PC-3 (cell line): Measurements from ENCODE around the gene GAS7.

ENCODE experiments used
- EZH2 ChIP-seq: fragments of 300-600 bp; sonication (generic); IDR thresholded peaks from one replicate; pipeline ENCODE4 v1.6.1; 2017; ENCODE audit warnings: antibody characterized with exemption, mild to moderate bottlenecking, low read length; ENCODE audit not compliant: unreplicated experiment
- TF ChIP-seq, protein P1 (sequence below): fragments of 300-600 bp; sonication (generic); conservative IDR thresholded peaks from 2 replicates; pipeline ENCODE4 v1.5.1; 2017; ENCODE audit warnings: antibody characterized with exemption, low read depth, mild to moderate bottlenecking, low read length

DNA sequence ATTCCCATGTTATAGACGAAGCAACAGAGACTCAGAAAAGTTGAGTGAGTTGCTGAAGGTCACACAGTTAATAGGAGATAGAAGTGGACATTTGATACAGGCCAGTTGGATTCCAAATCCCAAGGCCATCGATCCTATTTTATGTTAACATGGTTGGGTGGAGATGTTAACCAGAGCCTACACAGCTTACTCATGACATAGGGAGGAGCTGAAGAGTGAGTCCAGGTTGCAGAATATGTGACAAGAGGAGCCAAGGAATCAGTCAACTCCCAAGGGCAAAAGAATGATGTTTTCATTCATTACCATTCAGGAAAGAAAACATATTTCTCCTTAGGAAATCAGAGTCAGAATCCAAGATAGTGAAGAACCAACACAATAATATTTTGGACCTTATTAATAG lies 40.3 kb upstream of the GAS7 start:
- TF ChIP-seq, protein P1, sequence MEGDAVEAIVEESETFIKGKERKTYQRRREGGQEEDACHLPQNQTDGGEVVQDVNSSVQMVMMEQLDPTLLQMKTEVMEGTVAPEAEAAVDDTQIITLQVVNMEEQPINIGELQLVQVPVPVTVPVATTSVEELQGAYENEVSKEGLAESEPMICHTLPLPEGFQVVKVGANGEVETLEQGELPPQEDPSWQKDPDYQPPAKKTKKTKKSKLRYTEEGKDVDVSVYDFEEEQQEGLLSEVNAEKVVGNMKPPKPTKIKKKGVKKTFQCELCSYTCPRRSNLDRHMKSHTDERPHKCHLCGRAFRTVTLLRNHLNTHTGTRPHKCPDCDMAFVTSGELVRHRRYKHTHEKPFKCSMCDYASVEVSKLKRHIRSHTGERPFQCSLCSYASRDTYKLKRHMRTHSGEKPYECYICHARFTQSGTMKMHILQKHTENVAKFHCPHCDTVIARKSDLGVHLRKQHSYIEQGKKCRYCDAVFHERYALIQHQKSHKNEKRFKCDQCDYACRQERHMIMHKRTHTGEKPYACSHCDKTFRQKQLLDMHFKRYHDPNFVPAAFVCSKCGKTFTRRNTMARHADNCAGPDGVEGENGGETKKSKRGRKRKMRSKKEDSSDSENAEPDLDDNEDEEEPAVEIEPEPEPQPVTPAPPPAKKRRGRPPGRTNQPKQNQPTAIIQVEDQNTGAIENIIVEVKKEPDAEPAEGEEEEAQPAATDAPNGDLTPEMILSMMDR: no peak
- no peak for TF ChIP-seq EZH2
